ENCODE data around the gene ASB5. TPM values are rescaled to one million over a fixed set of nuclear protein-coding genes. Genes with fewer than 3 reads are reported as not detected.

The ASB5 gene
- total RNA-seq, 1 donor from 2014 or later, result not detected

DNA sequence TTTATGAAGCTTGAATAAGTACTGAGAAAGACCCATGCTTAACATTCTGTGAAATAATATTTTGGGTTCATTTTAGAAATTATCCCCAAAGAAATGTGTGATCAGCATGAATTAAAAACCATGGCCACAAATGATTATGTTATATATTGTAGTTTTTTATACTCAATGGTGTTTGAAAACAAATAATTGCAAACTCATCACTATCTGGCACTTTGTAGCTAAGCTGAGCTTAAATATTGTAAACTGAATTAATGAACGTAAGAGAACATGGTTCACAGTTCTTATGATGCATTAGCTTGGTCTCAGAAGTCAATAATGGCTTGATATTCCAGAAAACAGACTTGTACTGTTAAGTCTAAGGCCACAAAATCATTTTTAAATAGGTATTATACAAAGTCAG lies 24.6 kb upstream of the ASB5 start:
- Histone ChIP-seq H3K4me2 (no peak overlapping the region), H2AFZ (replicated peaks) (no peak overlapping the region), H4K20me1 (ENCODE audit: low read depth) (no peaks in the 10 kb centered on the region), H3K79me2 (ENCODE audit: low read depth) (no peaks in the 10 kb centered on the region), H3K9me3 (ENCODE audit: low read depth) (no peaks in the 10 kb centered on the region), H3K36me3 (no peaks in the 10 kb centered on the region), H3F3A (ENCODE audit: low read depth) (no peaks in the 10 kb centered on the region), H3K27me3 (no peaks in the 10 kb centered on the region), H3K27ac (no peak overlapping the region), H3K4me3 (no peak overlapping the region), H3K4me1 (peaks cover 4% of the 10 kb centered on the region), H3K9ac (no peak overlapping the region)
- no peaks in the 10 kb centered on the region for H3K4me1 Mint-ChIP-seq
- no peak overlapping the region for H3K4me3 Mint-ChIP-seq
- no peak overlapping the region for H3K27ac Mint-ChIP-seq
- TF ChIP-seq EZH2phosphoT487 (IDR thresholded peaks at IDR 0.05) (no peak), EZH2 (IDR thresholded peaks at IDR 0.05) (no peak)
- TF ChIP-seq, protein P1, sequence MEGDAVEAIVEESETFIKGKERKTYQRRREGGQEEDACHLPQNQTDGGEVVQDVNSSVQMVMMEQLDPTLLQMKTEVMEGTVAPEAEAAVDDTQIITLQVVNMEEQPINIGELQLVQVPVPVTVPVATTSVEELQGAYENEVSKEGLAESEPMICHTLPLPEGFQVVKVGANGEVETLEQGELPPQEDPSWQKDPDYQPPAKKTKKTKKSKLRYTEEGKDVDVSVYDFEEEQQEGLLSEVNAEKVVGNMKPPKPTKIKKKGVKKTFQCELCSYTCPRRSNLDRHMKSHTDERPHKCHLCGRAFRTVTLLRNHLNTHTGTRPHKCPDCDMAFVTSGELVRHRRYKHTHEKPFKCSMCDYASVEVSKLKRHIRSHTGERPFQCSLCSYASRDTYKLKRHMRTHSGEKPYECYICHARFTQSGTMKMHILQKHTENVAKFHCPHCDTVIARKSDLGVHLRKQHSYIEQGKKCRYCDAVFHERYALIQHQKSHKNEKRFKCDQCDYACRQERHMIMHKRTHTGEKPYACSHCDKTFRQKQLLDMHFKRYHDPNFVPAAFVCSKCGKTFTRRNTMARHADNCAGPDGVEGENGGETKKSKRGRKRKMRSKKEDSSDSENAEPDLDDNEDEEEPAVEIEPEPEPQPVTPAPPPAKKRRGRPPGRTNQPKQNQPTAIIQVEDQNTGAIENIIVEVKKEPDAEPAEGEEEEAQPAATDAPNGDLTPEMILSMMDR (IDR thresholded peaks at IDR 0.05), result no peak
- no peaks in the 10 kb centered on the region for H3K36me3 Mint-ChIP-seq
- H3K9me3 Mint-ChIP-seq, result no peaks in the 10 kb centered on the region
- DNase-seq (ENCODE audit: low spot score), result no peak
- H3K27me3 Mint-ChIP-seq (ENCODE audit: insufficient read depth, low read depth), result peaks cover 2% of the 10 kb centered on the region

DNA sequence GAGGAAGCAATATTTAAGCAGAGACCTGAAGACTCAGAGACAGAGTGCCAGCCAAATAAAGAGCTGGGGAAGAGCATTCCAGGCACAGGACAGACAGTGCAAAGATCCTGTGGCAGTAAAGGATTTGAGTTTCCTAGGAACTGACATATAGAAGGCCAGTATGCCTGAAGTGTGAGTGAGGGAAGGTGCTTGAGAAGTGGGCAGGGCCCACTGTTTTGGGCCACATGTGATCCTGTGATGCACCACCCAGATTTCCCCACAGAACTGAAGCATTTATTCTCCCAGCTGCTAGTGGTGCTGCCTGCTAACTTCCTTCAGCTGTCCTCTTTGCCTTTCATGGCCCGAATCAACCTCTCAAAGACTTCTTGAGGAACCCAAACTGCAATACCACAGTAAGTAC lies 23.9 kb upstream of the ASB5 start:
- Histone ChIP-seq H3F3A (ENCODE audit: low read depth) (no peaks in the 10 kb centered on the region), H3K4me3 (no peak overlapping the region), H3K27ac (no peak overlapping the region), H3K4me2 (no peak overlapping the region), H3K4me1 (peaks cover 7% of the 10 kb centered on the region), H4K20me1 (ENCODE audit: low read depth) (no peaks in the 10 kb centered on the region), H3K36me3 (no peaks in the 10 kb centered on the region), H3K79me2 (ENCODE audit: low read depth) (no peaks in the 10 kb centered on the region), H3K9me3 (ENCODE audit: low read depth) (no peaks in the 10 kb centered on the region), H3K27me3 (no peaks in the 10 kb centered on the region), H2AFZ (replicated peaks) (no peak overlapping the region), H3K9ac (no peak overlapping the region)
- Mint-ChIP-seq H3K27me3 (ENCODE audit: insufficient read depth, low read depth) (peaks cover 2% of the 10 kb centered on the region), H3K4me1 (no peaks in the 10 kb centered on the region), H3K27ac (no peak overlapping the region), H3K4me3 (no peak overlapping the region), H3K36me3 (no peaks in the 10 kb centered on the region), H3K9me3 (no peaks in the 10 kb centered on the region)
- DNase-seq (ENCODE audit: low spot score), result no peak
- no peak for TF ChIP-seq EZH2 (IDR thresholded peaks at IDR 0.05)
- no peak for TF ChIP-seq EZH2phosphoT487 (IDR thresholded peaks at IDR 0.05)
- TF ChIP-seq, protein P1 (IDR thresholded peaks at IDR 0.05), result no peak

DNA sequence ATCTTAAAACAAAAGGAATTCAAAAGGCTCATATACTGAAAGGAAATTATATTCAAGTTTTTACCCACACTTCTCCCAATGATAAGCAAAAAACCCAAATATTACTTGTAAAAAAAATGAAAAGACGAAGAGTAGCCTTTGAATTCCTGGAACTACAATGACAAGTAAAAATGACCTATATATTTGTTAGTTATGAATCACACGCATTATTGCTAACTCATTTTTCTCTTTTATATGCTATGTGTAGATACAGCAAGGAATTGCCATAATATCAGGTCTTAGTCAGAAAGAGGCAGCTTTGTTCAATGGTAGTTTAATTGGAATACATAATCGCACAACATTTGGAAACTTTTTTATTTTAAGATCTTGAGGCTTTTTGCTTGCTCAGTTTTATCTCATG lies 22.7 kb upstream of the ASB5 start:
- no peak overlapping the region for H3K4me3 Mint-ChIP-seq
- H3K27ac Mint-ChIP-seq, result no peak overlapping the region
- Histone ChIP-seq H3F3A (ENCODE audit: low read depth) (no peaks in the 10 kb centered on the region), H3K4me3 (no peak overlapping the region), H3K9me3 (ENCODE audit: low read depth) (no peaks in the 10 kb centered on the region), H3K4me2 (no peak overlapping the region), H3K27me3 (no peaks in the 10 kb centered on the region), H4K20me1 (ENCODE audit: low read depth) (no peaks in the 10 kb centered on the region), H3K79me2 (ENCODE audit: low read depth) (no peaks in the 10 kb centered on the region), H3K4me1 (peaks cover 7% of the 10 kb centered on the region), H2AFZ (replicated peaks) (no peak overlapping the region), H3K27ac (no peak overlapping the region), H3K36me3 (no peaks in the 10 kb centered on the region), H3K9ac (no peak overlapping the region)
- no peak for DNase-seq (ENCODE audit: low spot score)
- H3K9me3 Mint-ChIP-seq, result no peaks in the 10 kb centered on the region
- peaks cover 2% of the 10 kb centered on the region for H3K27me3 Mint-ChIP-seq (ENCODE audit: insufficient read depth, low read depth)
- no peaks in the 10 kb centered on the region for H3K36me3 Mint-ChIP-seq
- TF ChIP-seq EZH2phosphoT487 (IDR thresholded peaks at IDR 0.05), result no peak
- TF ChIP-seq, protein P1 (IDR thresholded peaks at IDR 0.05), result no peak
- no peak for TF ChIP-seq EZH2 (IDR thresholded peaks at IDR 0.05)
- no peaks in the 10 kb centered on the region for H3K4me1 Mint-ChIP-seq
